SK-N-SH treated with all-trans-retinoic acid at 6 μM for 48 hours (cell line): ENCODE data around the gene IPPK.

Experiments used
- ATAC-seq: fragments of 200-7000 bp; cut with Tn5 transposase; 3 replicates; pipeline ENCODE4 v1.9.1; 2020; ENCODE audit warnings: mild to moderate bottlenecking, moderate library complexity
- ARNTL ChIP-seq: fragments of 450-650 bp; formaldehyde crosslinking; IDR thresholded peaks from 2 replicates; pipeline ENCODE4 v1.5.0; 2020; ENCODE audit warnings: low read depth, mild to moderate bottlenecking, moderate library complexity, borderline replicate concordance
- CREB5 ChIP-seq: fragments of 250-450 bp; sonication (Bioruptor Pico); IDR thresholded peaks from 2 replicates; pipeline ENCODE4 v1.5.1; 2020; ENCODE audit warnings: low read depth, mild to moderate bottlenecking, moderate library complexity
- CSDC2 ChIP-seq: fragments of 250-450 bp; sonication (Bioruptor Pico); IDR thresholded peaks from 2 replicates; pipeline ENCODE4 v1.5.0; 2020; ENCODE audit warnings: mild to moderate bottlenecking, moderate library complexity
- CSRNP3 ChIP-seq: fragments of 250-450 bp; sonication (Bioruptor Pico); IDR thresholded peaks from 2 replicates; pipeline ENCODE4 v1.5.1; 2021; ENCODE audit warnings: mild to moderate bottlenecking, moderate library complexity
- GLIS3 ChIP-seq: fragments of 250-450 bp; sonication (Bioruptor Pico); IDR thresholded peaks from 2 replicates; pipeline ENCODE4 v1.5.0; 2020; ENCODE audit warnings: mild to moderate bottlenecking, moderate library complexity
- ISL1 ChIP-seq: fragments of 250-450 bp; sonication (Bioruptor Pico); IDR thresholded peaks from 2 replicates; pipeline ENCODE4 v2.1.2; 2022; ENCODE audit warnings: mild to moderate bottlenecking, moderate library complexity
- OSR1 ChIP-seq: fragments of 250-450 bp; sonication (Bioruptor Pico); IDR thresholded peaks from 2 replicates; pipeline ENCODE4 v1.8.0; 2022; ENCODE audit warnings: moderate library complexity, mild to moderate bottlenecking, inconsistent platforms
- PATZ1 ChIP-seq: fragments of 250-450 bp; sonication (Bioruptor Pico); IDR thresholded peaks from 2 replicates; pipeline ENCODE4 v1.8.0; 2020; ENCODE audit warnings: mild to moderate bottlenecking, moderate library complexity, borderline replicate concordance
- POU6F1 ChIP-seq: fragments of 250-450 bp; sonication (Bioruptor Pico); IDR thresholded peaks from 2 replicates; pipeline ENCODE4 v1.8.0; 2021; ENCODE audit warnings: low read depth, mild to moderate bottlenecking, moderate library complexity, borderline replicate concordance
- PPARA ChIP-seq: fragments of 250-450 bp; sonication (Bioruptor Pico); IDR thresholded peaks from 2 replicates; pipeline ENCODE4 v1.5.0; 2020; ENCODE audit warnings: mild to moderate bottlenecking, borderline replicate concordance
- RARB ChIP-seq: fragments of 250-450 bp; sonication (Bioruptor Pico); IDR thresholded peaks from 2 replicates; pipeline ENCODE4 v1.8.0; 2021; ENCODE audit warnings: mild to moderate bottlenecking, moderate library complexity
- TCF4 ChIP-seq: fragments of 250-450 bp; sonication (Bioruptor Pico); IDR thresholded peaks from 2 replicates; pipeline ENCODE4 v1.8.0; 2021; ENCODE audit warnings: mild to moderate bottlenecking, moderate library complexity, borderline replicate concordance
- ZC3H10 ChIP-seq: fragments of 250-450 bp; sonication (Bioruptor Pico); IDR thresholded peaks from 2 replicates; pipeline ENCODE4 v1.5.1; 2021; ENCODE audit warnings: mild to moderate bottlenecking, moderate library complexity
- ZFP3 ChIP-seq: fragments of 250-450 bp; sonication (Bioruptor Pico); IDR thresholded peaks from 2 replicates; pipeline ENCODE4 v1.5.0; 2020; ENCODE audit warnings: mild to moderate bottlenecking, moderate library complexity
- ZFP30 ChIP-seq: fragments of 450-650 bp; formaldehyde crosslinking; IDR thresholded peaks from 2 replicates; pipeline ENCODE4 v1.5.0; 2022; ENCODE audit warnings: mild to moderate bottlenecking, moderate library complexity
- ZNF565 ChIP-seq: fragments of 450-650 bp; formaldehyde crosslinking; conservative IDR thresholded peaks from 2 replicates; pipeline ENCODE4 v1.5.0; 2020; ENCODE audit warnings: low read depth, mild to moderate bottlenecking, moderate library complexity
- ZNF70 ChIP-seq: fragments of 450-650 bp; formaldehyde crosslinking; IDR thresholded peaks from 2 replicates; pipeline ENCODE4 v1.5.0; 2020; ENCODE audit warnings: mild to moderate bottlenecking, moderate library complexity
- ZNF8 ChIP-seq: fragments of 450-650 bp; formaldehyde crosslinking; IDR thresholded peaks from 2 replicates; pipeline ENCODE4 v1.5.0; 2020; ENCODE audit warnings: mild to moderate bottlenecking, moderate library complexity
- TF ChIP-seq, protein P1 (sequence below): fragments of 250-450 bp; sonication (Bioruptor Pico); IDR thresholded peaks from 2 replicates; pipeline ENCODE4 v1.5.0; 2020; ENCODE audit warnings: mild to moderate bottlenecking, moderate library complexity

IPPK gene

DNA sequence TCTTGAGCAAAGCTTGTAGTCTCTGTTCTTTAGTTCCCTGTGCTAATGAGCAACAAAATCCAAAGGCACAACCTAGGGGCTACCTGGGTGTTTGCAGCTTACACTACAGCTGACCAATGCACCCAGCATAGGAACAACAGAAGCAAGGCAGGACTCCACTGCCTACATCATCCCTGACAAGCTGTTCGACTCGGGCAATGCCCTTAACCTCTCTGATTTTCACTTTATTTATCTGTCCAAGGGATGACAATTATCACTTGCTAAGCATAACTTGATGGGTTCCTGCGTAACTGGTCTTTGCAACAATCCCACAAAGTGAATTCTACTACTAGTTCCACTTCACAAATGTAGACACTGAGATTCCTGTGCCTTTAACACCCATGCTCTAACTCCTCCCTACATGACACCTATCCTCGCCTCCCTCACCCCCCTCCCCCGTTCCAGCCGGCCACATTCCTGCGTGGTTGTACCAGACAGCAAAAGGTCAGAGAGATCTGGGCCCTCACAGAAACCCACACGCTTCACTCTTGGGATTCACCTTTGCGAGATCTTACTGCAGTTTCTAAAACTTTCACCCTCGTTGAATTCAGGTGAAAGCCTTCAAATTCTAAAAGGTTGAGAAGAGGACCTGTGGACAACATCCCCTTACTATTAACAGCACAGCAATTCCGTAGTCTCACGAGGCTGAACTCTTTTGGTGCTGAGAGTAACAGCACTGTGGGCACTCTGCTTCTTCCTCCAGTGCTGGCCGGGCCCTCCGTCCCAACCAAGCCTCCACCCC lies 995 bp downstream of the IPPK start:
- peak; percentile 33 for ATAC-seq
- TF ChIP-seq PPARA (CRISPR knock-in tag) (no peak), PATZ1 (CRISPR knock-in tag) (no peak)
- TF ChIP-seq, all 23 proteins: peak for 0

DNA sequence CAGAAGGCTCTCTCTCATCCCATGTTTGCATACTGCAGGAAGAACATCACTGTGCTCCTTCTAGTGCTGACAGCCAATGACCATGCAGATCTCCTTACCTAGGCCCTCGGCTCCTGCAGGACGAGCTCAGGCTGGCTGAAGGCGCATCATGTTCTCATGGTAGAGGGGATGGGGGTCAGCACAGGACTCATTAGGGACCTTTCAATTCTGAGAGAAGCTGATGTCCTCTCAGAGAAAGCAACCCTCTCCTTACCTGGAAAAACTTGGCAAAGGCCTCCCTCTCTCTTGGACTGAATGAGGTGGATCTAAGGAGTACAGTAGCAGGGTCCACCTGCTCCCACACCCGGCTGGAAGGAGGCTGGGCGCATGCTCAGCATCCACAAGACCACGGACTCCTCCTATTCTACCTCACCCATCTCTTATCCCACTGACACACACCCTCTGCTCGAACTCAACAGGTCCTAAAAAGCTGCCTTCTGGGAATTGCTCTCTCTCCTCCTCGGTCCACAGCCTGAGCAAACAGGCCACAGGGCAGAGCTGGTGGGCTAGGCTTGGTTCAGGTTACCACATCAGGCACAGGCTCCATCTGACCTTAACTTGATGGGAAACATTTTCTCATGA lies 2.9 kb downstream of the IPPK start:
- TF ChIP-seq GLIS3 (no peak), ZNF70 (CRISPR knock-in tag) (no peak), ZNF565 (CRISPR knock-in tag) (no peak), PATZ1 (CRISPR knock-in tag) (no peak), CSRNP3 (CRISPR knock-in tag) (no peak), ZNF8 (CRISPR knock-in tag) (no peak), CSDC2 (CRISPR knock-in tag) (no peak), OSR1 (CRISPR knock-in tag) (no peak), RARB (CRISPR knock-in tag) (no peak), ZC3H10 (CRISPR knock-in tag) (no peak), ZFP3 (no peak), ISL1 (CRISPR knock-in tag) (no peak), ARNTL (no peak), PPARA (CRISPR knock-in tag) (no peak), ZFP30 (no peak), POU6F1 (CRISPR knock-in tag) (no peak), TCF4 (CRISPR knock-in tag) (no peak), CREB5 (CRISPR knock-in tag) (no peak)
- TF ChIP-seq, protein P1, sequence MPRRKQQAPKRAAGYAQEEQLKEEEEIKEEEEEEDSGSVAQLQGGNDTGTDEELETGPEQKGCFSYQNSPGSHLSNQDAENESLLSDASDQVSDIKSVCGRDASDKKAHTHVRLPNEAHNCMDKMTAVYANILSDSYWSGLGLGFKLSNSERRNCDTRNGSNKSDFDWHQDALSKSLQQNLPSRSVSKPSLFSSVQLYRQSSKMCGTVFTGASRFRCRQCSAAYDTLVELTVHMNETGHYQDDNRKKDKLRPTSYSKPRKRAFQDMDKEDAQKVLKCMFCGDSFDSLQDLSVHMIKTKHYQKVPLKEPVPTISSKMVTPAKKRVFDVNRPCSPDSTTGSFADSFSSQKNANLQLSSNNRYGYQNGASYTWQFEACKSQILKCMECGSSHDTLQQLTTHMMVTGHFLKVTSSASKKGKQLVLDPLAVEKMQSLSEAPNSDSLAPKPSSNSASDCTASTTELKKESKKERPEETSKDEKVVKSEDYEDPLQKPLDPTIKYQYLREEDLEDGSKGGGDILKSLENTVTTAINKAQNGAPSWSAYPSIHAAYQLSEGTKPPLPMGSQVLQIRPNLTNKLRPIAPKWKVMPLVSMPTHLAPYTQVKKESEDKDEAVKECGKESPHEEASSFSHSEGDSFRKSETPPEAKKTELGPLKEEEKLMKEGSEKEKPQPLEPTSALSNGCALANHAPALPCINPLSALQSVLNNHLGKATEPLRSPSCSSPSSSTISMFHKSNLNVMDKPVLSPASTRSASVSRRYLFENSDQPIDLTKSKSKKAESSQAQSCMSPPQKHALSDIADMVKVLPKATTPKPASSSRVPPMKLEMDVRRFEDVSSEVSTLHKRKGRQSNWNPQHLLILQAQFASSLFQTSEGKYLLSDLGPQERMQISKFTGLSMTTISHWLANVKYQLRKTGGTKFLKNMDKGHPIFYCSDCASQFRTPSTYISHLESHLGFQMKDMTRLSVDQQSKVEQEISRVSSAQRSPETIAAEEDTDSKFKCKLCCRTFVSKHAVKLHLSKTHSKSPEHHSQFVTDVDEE (CRISPR knock-in tag): no peak
- TF ChIP-seq, all 23 proteins: peak for 0
- no peak for ATAC-seq
